Neural cell (in vitro differentiated cells): ENCODE results near the gene DNAH10.

Source experiments
- CTCF ChIP-seq: fragments of 450-650 bp; IDR thresholded peaks from 2 replicates; pipeline ENCODE4 v1.5.1; 2014; ENCODE audit warnings: antibody characterized with exemption, mild to moderate bottlenecking, moderate library complexity; ENCODE audit not compliant: poor library complexity, severe bottlenecking
- EP300 ChIP-seq: fragments of 450-650 bp; conservative IDR thresholded peaks from 2 replicates; pipeline ENCODE4 v1.6.1; 2014; ENCODE audit warnings: antibody characterized with exemption, mild to moderate bottlenecking, moderate library complexity; ENCODE audit not compliant: poor library complexity, severe bottlenecking
- EZH2 ChIP-seq: fragments of 200-600, 300-800 bp; shearing (Covaris generic), sonication (generic); IDR thresholded peaks from 2 replicates; pipeline ENCODE4 v1.6.1; 2014; ENCODE audit warnings: antibody characterized with exemption, low read length, borderline replicate concordance, mild to moderate bottlenecking; ENCODE audit not compliant: insufficient read depth, poor library complexity, severe bottlenecking
- POLR2AphosphoS5 ChIP-seq: IDR thresholded peaks from 2 replicates; pipeline ENCODE4 v1.6.1; 2012
- RAD21 ChIP-seq: fragments of 450-650 bp; conservative IDR thresholded peaks from 2 replicates; pipeline ENCODE4 v1.6.1; 2014; ENCODE audit warnings: antibody characterized with exemption, mild to moderate bottlenecking, moderate library complexity
- REST ChIP-seq: IDR thresholded peaks from 2 replicates; pipeline ENCODE4 v1.6.1; 2012; ENCODE audit warnings: borderline replicate concordance
- SMC3 ChIP-seq: fragments of 450-650 bp; conservative IDR thresholded peaks from 2 replicates; pipeline ENCODE4 v1.6.1; 2014; ENCODE audit warnings: antibody characterized with exemption, mild to moderate bottlenecking, moderate library complexity; ENCODE audit not compliant: poor library complexity

- TF ChIP-seq CTCF (no peak), SMC3 (no peak), EP300 (no peak), POLR2AphosphoS5 (no peak), RAD21 (no peak), EZH2 (no peak), REST (no peak)
Observed at GRCh38 chr12:123867141-123867540, 105.0 kb downstream of the DNAH10 start.
